ENCODE results near the gene HOXA13.

HOXA13 gene

DNA sequence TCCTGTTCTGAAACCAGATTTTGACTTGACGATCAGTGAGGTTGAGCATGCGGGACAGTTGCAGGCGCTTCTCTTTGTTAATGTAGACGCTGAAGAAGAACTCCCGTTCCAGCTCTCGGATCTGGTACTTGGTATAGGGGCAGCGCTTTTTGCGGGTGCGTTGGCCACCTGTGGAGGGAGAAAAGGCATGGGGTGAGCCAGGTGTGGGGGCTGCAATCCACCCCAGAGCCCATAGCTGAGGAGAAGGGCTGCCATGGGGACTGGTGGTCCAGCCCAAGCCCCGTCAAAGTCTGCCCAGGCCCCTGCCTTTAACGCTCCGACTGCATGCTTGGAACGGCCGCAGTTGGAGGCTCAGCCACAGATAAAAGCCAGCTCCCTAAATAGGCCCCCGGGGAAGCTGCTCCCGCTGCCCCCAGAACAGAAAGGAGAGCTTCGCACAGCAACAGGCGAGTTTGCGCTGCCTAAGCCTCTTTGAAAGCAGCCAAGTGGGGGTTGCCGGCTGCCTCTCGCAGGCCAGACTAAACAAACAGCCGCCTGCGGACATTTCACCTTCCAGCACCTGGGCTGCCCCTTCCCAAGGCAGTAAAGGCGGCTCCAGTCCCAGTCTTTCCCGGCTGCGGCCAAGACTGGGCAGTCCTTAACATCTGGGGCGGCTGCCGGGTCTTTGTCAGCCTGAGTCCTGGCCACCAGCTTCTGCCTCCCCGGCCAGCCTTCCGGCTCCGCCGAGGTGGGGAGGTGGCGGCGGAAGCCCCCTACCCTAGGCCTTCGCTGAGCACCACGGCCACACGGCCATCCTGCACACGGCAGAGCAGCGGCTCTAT, 16.8 kb downstream of the HOXA13 start:
- DNase-seq (ENCODE audit: extremely low read depth in 1 of 2, low read depth in 1 of 2) = no peak

DNA sequence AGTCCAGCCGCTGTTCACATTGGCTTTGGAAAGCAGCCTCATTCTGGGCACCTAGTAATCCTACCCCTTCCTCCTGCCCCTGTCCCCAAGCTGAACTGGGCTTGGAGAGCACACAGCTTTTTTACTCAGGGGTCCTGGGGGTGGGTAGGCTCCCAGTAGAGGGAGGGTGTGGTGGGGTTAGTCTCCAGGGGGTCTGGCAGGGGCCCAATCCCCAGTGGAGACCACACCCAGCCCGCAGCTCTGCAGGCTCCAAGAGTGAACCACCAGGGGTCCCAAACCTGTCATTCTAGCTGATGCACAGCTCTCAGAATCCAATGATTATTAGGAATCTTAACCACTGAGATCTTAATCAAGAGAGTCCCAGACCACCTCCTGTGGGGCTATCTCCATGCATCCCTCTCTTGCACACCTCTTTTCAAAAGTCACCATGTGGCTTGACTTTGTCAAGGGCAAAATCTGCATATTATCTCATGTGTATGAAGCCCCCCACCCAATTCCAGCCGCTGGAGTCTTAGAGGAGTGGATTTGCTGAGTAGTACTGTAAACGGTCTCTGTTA, 17.5 kb downstream of the HOXA13 start:
- DNase-seq (ENCODE audit: extremely low read depth in 1 of 2, low read depth in 1 of 2) = no peak

DNA sequence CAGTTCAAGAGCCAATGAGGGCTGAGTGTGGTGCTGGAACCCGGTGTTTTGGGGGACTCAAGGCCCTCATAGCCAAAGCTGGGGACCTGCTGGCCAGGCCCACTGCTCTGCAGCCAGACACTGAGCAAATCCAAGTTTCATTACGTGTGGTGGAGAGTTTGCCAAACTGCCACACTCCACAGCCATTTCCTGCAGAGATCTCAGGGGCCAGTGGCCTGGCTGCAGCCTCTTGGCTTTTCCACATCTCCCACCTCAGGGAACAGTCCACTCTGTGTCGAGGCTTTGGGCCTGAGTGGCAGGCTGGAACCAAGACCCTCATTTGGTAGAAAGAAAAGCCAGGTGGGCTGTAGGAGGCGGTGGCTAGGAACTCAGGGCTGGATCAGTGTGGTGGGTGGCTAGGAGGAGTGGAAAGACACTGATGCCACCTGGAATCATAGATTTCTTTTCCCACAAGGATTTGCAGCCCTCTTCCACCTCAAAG, 18.1 kb downstream of the HOXA13 start:
- no peak for DNase-seq (ENCODE audit: extremely low read depth in 1 of 2, low read depth in 1 of 2)

DNA sequence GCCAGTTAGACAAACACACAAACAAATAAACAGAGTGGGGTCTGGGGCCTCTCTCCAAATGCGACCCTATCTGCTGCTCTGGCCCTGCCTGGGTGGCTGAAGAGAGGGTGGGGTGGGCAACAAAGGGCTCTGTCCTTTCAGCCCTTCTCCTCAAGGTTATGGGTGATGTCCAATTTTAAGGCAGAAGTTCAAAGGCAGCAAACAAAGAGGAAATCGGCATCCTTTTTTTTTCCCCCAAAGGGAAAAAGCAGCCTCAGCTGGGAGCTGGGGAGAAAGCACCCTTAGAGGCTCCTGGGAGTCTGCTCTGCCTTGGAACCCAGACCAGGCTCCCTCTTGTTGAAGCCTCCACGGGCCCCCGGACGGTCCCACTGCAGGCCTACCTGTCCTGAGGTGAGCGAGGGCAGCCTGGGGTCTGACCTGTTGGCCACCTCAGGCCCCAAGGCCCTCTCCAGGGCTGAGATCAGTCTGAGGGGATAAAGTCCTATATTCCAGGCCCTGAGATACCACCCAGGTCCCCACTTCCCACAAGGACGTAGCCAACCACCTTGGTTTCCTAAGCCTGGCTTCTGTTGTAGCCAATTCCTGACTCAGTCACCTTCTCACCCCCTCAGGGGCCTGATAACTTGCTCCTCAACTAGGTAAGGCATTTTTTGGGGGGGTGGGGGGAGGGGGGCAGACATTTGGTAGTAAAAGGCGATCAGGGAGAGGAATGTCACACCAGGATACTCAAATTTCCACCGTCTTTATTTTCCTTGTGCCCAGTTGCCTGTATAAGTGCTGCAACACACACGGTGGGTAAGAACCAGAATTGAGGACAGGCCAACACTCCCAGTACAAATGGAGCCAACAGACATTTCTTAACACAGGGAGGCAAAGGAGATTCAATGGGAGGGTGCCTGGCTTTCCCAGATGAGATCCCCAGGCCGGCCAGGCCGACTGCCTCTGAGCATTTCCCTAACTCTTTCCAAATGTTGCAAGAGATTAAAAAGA, 19.2 kb downstream of the HOXA13 start:
- no peak for DNase-seq (ENCODE audit: extremely low read depth in 1 of 2, low read depth in 1 of 2)

DNA sequence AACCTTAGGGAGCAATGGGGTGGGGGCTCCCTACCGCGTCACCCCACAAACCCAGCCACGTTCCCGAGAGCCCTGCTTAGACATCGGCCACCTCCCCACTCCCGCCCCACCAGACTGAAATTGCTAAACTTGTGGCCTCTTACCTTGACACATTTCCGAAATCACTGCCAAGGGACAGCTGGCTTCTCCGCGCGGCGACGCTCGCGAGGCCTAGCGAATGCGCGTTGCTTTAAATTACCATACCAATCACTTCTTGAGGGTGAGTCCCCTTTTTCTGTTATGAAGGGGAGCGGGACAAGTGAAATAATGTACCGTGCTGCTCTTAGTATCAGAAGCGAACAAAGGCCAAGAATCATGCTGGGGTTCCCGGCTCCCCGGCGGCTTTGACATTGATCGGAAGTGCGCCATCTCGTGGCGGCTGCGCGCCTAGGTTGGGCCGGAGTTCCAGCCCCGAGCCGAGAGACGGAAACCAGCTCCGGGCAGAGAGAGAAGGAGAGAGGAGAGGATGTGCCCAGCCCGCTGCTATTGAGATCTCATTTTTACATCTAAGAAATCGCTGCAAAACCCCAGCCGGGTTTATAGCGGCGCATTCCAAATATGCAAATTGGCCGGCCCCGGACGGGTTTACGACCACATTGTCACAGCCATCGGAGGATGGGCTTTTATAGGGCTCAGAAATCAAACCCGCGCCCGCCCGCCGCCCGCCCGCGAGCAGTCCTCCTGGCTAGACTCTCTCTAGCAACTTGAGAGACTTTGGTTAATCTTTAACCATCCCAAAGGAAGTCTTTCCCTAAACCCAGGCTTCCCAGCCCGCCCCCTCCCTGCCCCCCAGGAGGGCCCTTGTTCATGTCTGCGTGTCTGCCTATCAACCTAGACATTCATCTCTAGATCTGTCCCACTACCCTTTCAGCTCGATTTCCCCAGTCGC, 20.1 kb downstream of the HOXA13 start:
- no peak for DNase-seq (ENCODE audit: extremely low read depth in 1 of 2, low read depth in 1 of 2)

- DNase-seq (ENCODE audit: extremely low read depth in 1 of 2, low read depth in 1 of 2) = no peak
Measured at GRCh38 chr7:27179030-27179429, 20.9 kb downstream of the HOXA13 start.

DNA sequence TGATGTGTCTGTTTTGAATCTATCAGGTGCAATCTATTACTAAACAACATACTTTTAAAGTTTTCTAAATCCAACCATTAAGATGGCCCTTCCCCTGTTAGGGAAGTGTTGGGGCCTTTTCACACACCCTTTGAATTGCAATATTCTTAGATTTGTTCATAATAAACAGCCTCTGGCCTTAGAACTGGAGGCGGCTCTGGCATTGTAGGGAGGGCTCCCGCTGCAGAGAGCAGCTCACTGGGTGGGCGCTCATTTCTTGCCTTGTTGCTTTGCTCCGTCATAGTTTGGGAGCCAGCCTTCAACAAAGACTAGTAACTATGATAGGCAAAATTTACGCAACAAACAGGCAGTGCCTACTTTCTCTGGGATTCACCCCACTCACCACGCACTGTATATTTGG, 21.5 kb downstream of the HOXA13 start:
- no peak for DNase-seq (ENCODE audit: extremely low read depth in 1 of 2, low read depth in 1 of 2)

GRCh38 chr7:27177795-27178320, 22.0 kb downstream of the HOXA13 start:
- DNase-seq (ENCODE audit: extremely low read depth in 1 of 2, low read depth in 1 of 2) = no peak

DNA sequence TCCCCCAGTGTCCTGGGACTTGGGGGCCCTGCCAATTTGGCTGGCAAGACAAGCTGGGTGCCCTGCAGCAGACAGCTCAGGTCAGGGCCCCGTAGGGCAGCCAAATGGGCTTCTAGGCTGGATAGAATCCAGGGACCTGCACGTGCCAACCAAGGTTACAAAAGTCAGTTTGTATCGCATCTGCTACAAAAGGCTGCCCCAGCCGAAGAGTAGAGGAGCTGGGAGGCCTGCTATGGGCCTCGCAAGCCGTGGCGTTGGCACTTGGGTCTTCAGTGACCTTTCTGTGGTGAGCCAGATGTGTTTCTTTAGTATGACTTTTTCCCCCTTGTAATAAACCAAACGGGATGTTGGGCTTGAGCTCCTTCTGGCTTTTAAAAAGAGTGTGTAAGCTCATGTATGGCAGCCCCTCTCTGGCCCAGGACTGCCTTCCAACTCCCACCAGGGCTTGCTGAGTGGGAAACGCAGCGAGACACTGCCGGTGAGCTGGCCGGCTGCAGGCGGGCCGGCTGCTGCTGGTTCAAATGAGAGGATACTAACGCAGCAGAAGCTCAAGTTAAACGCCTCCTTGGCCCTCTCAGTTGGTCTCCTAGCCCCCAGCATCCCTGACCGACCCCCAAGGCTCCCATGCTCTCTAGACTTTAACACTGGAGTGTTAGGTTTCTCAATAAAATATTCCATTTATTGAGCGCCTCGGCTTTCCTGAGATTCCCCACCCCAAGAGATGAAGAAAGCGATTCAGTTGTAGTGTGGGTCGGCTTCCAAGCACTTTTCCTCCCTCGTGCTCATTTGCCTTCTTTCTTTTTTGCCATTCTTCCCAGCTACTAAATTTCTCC, 22.7 kb downstream of the HOXA13 start:
- DNase-seq (ENCODE audit: extremely low read depth in 1 of 2, low read depth in 1 of 2) = no peak

- DNase-seq (ENCODE audit: extremely low read depth in 1 of 2, low read depth in 1 of 2) = no peak
Measured at GRCh38 chr7:27176524-27176845, 23.4 kb downstream of the HOXA13 start.

DNA sequence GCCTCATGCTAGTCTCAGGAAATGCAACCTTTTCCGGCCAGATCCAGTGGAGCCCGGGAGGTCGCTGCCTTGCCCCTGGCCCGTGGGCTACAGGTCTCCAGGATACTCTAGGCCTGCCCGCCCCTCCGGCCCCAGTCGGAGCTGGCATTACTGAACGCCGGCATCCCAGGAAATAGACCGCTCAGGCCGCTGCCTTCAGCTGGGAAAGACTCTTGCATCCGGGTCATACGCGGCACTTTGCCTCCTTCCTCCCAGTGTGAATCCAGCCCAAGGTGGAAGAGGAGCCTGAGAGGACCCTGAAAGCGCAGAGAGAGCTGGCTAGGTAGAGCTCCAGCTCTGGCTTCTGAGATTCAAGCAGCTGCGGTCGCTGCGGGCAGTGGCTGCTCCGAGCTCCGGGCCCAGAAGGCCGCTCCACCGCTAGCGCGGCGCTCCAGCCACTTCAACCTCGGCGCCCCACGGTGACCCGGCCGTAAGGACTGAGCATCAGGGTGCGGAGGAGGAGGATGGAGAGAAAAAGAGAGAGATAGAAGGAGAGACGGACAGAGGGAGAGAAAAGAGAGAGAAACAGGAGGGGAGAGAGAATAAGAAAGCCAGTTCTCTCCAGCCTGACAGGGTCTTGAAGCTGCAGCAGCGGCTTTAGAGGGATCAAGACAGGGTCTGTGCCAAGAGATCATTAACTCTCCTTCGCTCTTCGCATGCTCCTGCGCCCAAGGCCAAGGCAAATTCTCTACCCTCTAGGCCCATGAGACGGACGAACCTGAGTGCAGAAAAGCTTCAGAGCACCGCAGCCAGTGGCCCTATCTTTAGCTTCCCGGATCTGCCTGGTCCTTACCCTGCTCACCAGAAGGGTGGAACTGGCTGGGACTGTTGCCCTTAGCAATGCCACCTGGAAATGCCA, 24.0 kb downstream of the HOXA13 start:
- no peak for DNase-seq (ENCODE audit: extremely low read depth in 1 of 2, low read depth in 1 of 2)

DNA sequence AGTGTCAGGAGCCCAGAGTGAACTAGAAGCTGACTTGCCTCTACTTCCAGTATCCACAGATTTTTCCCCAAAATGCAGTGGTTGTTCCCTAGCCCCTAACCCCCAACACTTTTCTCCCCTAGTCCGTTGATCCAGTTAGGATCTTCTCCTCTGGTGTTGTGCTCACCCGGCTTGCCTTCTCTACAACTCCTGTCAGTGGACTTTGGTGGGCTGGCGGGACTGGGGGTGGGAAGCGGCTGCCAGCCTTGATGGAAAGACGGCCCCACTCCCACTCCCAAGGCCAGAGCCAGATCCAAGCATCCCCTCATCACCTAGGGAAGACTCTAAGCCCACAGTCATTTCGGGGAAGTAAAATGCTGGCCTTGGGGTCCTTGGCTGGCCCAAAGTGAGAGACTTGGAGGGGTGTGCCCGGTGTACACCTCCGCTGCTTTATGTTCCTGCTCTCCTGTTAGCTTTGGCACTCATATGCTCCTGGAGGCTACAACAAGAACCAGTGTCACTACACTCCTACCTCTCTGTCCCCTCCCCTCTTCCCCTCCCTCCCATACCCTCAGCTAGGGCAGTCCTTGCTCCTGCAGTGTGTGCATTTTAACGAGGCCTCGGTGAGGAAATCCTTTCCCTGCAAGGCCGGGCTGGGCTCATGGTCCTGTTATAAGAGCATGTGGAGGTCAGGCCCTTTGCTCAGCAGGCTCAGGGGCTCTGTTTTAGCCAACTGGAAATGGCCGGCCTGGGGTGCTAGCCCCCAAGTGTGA, 24.8 kb downstream of the HOXA13 start:
- DNase-seq (ENCODE audit: extremely low read depth in 1 of 2, low read depth in 1 of 2) = no peak

GRCh38 chr7:27173956-27174873, 25.7 kb downstream of the HOXA13 start, which contains the start of gene HOXA10:
TSS of gene HOXA10 (minus strand) at chr7:27174320. CDS start at chr7:27174306, 14 bp downstream.
- DNase-seq (ENCODE audit: extremely low read depth in 1 of 2, low read depth in 1 of 2) = no peak

GRCh38 chr7:27173511-27173955, 26.4 kb downstream of the HOXA13 start:
- DNase-seq (ENCODE audit: extremely low read depth in 1 of 2, low read depth in 1 of 2) = no peak

DNA sequence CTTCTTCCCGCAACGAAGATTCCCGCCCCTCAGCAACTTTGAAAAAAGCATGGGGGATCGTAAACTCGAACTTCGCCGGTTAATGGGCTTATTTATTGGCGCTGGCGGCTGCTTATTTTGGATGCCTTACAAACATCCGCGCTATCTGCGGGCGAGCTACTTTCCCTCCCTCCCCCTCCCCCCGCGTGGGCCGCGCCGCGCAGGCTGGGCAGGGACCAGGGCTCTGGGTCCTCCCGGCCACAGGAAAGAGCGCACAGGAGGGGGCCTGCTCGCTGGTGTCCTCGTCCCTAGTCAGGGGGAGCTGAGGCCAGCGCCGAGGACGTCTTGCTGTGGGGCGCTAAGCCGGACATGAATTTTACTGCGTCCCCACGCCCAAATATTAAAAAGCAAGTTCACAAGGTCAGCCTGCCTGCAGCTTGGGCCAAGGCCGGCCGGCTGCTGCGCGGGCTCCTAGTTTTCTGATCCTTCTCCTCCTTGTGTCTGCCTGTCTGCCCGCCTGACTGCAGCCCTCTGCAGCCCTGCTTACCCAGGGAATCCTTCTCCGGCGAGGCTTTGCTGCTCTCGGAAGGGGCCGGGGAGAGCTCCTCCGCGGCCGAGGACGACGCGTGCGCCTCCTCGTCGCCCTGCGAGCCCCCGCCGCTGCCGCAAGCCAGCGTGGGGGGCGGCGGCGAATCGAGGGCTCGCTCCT, 26.9 kb downstream of the HOXA13 start:
- DNase-seq (ENCODE audit: extremely low read depth in 1 of 2, low read depth in 1 of 2) = no peak

DNA sequence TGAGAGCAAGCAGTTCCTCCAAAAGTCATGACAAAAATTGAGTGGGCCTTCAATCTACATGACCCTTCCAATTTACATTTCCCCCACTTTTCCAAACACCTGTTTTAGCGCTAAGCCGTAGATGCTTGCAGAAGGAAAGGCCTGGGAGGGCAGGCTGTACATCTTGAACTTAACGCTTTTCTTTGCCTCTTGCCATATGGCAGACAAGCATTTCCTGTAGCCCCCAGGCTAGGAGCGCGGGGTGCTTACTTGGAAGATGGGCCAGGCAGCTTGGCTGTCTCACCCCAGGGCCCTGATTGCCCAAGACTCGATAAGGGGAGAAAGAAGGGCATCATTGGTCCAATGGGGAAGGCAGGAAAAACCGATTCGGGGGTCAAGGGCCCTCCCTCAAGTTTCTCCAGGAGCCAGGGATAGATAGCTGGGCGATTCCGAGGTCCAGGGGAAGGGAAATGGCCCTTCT, 27.5 kb downstream of the HOXA13 start:
- no peak for DNase-seq (ENCODE audit: extremely low read depth in 1 of 2, low read depth in 1 of 2)
